K562 (cell line): Measurements from ENCODE around the gene C16orf90. TPM values are rescaled to one million over a fixed set of nuclear protein-coding genes. Genes with fewer than 3 reads are reported as not detected.

ENCODE experiments used
- ATAC-seq: fragments of 200-7000 bp; cut with Tn5 transposase; 3 replicates; pipeline ENCODE4 v1.9.1; 2020; ENCODE audit warnings: moderate library complexity
- BruUV-seq: library from RNA; stranded (reverse); fragments of 400-500 nt; replicated peaks from 2 replicates; lab custom pipeline; 2021; lab: Mats Ljungman, UMichigan
- CTCF ChIA-PET: fragments of 300-600 bp; formaldehyde crosslinking; extraction: SDS; loops from one replicate; lab custom pipeline; 2021; ENCODE audit warnings: low intra/inter-chr PET ratio; lab: Yijun Ruan, JAX
- POLR2A ChIA-PET: fragments of 300-600, 350-650 bp; sonication (Branson Sonifier 250); formaldehyde crosslinking; extraction: SDS; loops from one replicate; lab custom pipeline; 2021; ENCODE audit warnings: antibody characterized with exemption, inconsistent platforms; lab: Yijun Ruan, JAX
- DNase-seq, 4 experiments: peaks; one replicate each; pipeline versions ENCODE4 v3.0.0 to v3.0.0-alpha.2; 2011 to 2018; ENCODE audit warnings: low spot score in 3 of 4, mixed read lengths in 3 of 4; ENCODE audit errors: extremely low read depth in 1 of 4
- FAIRE-seq: peaks from 2 replicates; lab custom pipeline; 2011; peaks lifted over from hg19 to GRCh38; lab: Jason Lieb, UNC
- H2AFZ ChIP-seq: 2 replicates; pipeline ENCODE4 v1.6.0; 2011; ENCODE audit warnings: low read depth, low read length, control low read depth, inconsistent platforms
- H3K27ac ChIP-seq: fragments of 200-600 bp; 3 replicates; pipeline ENCODE4 v1.8.0; 2011; ENCODE audit warnings: low read depth, mild to moderate bottlenecking, control low read depth, inconsistent platforms, low read length, moderate library complexity, mixed read lengths; ENCODE audit errors: extremely low read depth
- H3K27me3 ChIP-seq, 2 experiments: fragments of 300-600 bp in 1 of 2; 2 replicates in 1 of 2; 3 replicates in 1 of 2; pipeline versions ENCODE4 v1.6.0 to v1.8.0; 2011; ENCODE audit warnings: inconsistent platforms in 2 of 2, low read length in 2 of 2, mild to moderate bottlenecking in 1 of 2, mixed read lengths in 1 of 2, moderate library complexity in 1 of 2; ENCODE audit not compliant: control insufficient read depth in 2 of 2, insufficient read depth in 2 of 2
- H3K36me3 ChIP-seq: fragments of 300-600 bp; 3 replicates; pipeline ENCODE4 v1.8.0; 2011; ENCODE audit warnings: mild to moderate bottlenecking, low read length, inconsistent platforms; ENCODE audit not compliant: control insufficient read depth, insufficient read depth
- H3K4me1 ChIP-seq, 2 experiments: fragments of 200-600 bp in 1 of 2; replicated peaks in 1 of 2; 2 replicates in 1 of 2; 3 replicates in 1 of 2; pipeline versions ENCODE4 v1.5.1 to v1.8.0; 2011; ENCODE audit warnings: inconsistent platforms in 2 of 2, low read length in 2 of 2, mild to moderate bottlenecking in 1 of 2, mixed read lengths in 1 of 2, moderate library complexity in 1 of 2; ENCODE audit not compliant: control insufficient read depth in 2 of 2, insufficient read depth in 2 of 2
- H3K4me2 ChIP-seq: 2 replicates; pipeline ENCODE4 v1.6.1; 2011; ENCODE audit warnings: low read length, control low read depth, inconsistent platforms, mixed read lengths; ENCODE audit not compliant: insufficient read depth
- H3K4me3 ChIP-seq: fragments of 200-600 bp; sonication (generic), shearing (Covaris generic); 2 replicates; pipeline ENCODE4 v1.5.1; 2016; ENCODE audit warnings: control low read depth, inconsistent platforms
- H3K79me2 ChIP-seq: fragments of 200-600 bp; 3 replicates; pipeline ENCODE4 v1.8.0; 2011; ENCODE audit warnings: low read length, inconsistent platforms; ENCODE audit not compliant: control insufficient read depth, insufficient read depth
- H3K9ac ChIP-seq, 2 experiments: 2 replicates each; pipeline versions ENCODE4 v1.6.0 to v1.6.1; 2011; ENCODE audit warnings: low read depth in 2 of 2, low read length in 2 of 2, control low read depth in 1 of 2, inconsistent platforms in 1 of 2, mild to moderate bottlenecking in 1 of 2, mixed read lengths in 1 of 2; ENCODE audit not compliant: insufficient read depth in 1 of 2
- H3K9me1 ChIP-seq: one replicate; pipeline ENCODE4 v1.6.0; 2011; ENCODE audit warnings: inconsistent platforms, mild to moderate bottlenecking, low read length, moderate library complexity; ENCODE audit not compliant: control insufficient read depth, insufficient read depth
- H3K9me3 ChIP-seq: replicated peaks from 2 replicates; pipeline ENCODE4 v1.5.1; 2011; ENCODE audit warnings: low read depth, low read length, inconsistent platforms; ENCODE audit not compliant: control insufficient read depth, insufficient read depth
- H4K20me1 ChIP-seq: replicated peaks from 2 replicates; pipeline ENCODE4 v1.6.1; 2011; ENCODE audit warnings: low read length, inconsistent platforms, mixed read lengths; ENCODE audit not compliant: control insufficient read depth, insufficient read depth
- ETV1 ChIP-seq: fragments of 450-650 bp; conservative IDR thresholded peaks from 2 replicates; pipeline ENCODE4 v1.6.1; 2016; ENCODE audit warnings: missing genetic modification characterization, control low read depth, low read depth, missing compliant biosample characterization
- HDAC6 ChIP-seq: IDR thresholded peaks from 2 replicates; pipeline ENCODE4 v1.6.1; 2012; ENCODE audit warnings: low read depth, mild to moderate bottlenecking, control low read depth, inconsistent platforms, low read length, moderate library complexity
- HOMEZ ChIP-seq: fragments of 250-450 bp; sonication (Bioruptor Pico); IDR thresholded peaks from 2 replicates; pipeline ENCODE4 v1.4.0; 2020; ENCODE audit warnings: mild to moderate bottlenecking, moderate library complexity
- PYGO2 ChIP-seq: fragments of 450-650 bp; IDR thresholded peaks from 2 replicates; pipeline ENCODE4 v1.6.1; 2016; ENCODE audit warnings: mild to moderate bottlenecking, missing genetic modification characterization, moderate library complexity, missing compliant biosample characterization
- WGBS: fragments of 100-300 bp; shearing (Covaris generic); methylation state at CpG from one replicate; pipeline ENCODE4 v1.1.6; 2016; ENCODE audit warnings: low coverage, mixed read lengths; ENCODE audit not compliant: insufficient coverage; ENCODE audit errors: missing lambda C conversion rate; 5-methylcytosine and 5-hydroxymethylcytosine counted together
- in situ Hi-C: fragments of 300-500 bp; cut with MboI; formaldehyde crosslinking; loops from 4 replicates; pipeline ENCODE4 v1.15.0; 2018; ENCODE audit warnings: inconsistent platforms, mixed read lengths
- intact Hi-C: fragments of 100-400 bp; cut with micrococcal nuclease; formaldehyde crosslinking; loops from 2 replicates; pipeline ENCODE4 v1.14.2; 2022
- polyA plus RNA-seq, 8 experiments: library from polyadenylated mRNA; depleted of rRNA in 4 of 8; stranded (reverse) in 5 of 8; unstranded in 3 of 8; fragments of >200 nt; fragmentation: Nextera tagmentation in 2 of 8; fragmentation: Illumina TruSeq in 1 of 8; extraction: Ambion mirVana in 2 of 8; extraction: Trizol in 1 of 8; gene quantifications; 2 replicates each; pipeline versions ENCODE4 v1.2.1 to v1.2.3, GENCODE V29; 2011 to 2014; ENCODE audit warnings: inconsistent platforms in 1 of 8, missing spikeins in 1 of 8
- total RNA-seq, 7 experiments: library from RNA; depleted of rRNA in 6 of 7; stranded (reverse); fragments of >200 nt in 6 of 7; fragmentation: Illumina TruSeq in 2 of 7; extraction: Trizol in 2 of 7; gene quantifications; 2 replicates each; pipeline versions ENCODE4 v1.2.1 to v1.2.3, GENCODE V29; 2011 to 2021; ENCODE audit warnings: low replicate concordance in 1 of 7

C16orf90 gene
- total and polyA plus RNA-seq, 9 of the 15 experiments (the other 6 are each of a cell fraction or from before 2014, with no cell fraction given): not detected

- TF ChIP-seq ETV1 (tag): no peak
Measured at GRCh38 chr16:3525951-3526350, 30.7 kb upstream of the C16orf90 start (continued).

GRCh38 chr16:3523281-3523680 is 28.0 kb upstream of the C16orf90 start:
- Histone ChIP-seq H3K9me1 (no peaks in the 10 kb centered on the region), H3K36me3 (peaks cover 5% of the 10 kb centered on the region; the same call in 1 of the 3 replicates), H3K4me3 (no peak overlapping the region), H3K27me3 (no peaks in the 10 kb centered on the region), H4K20me1 (no peaks in the 10 kb centered on the region), H3K4me2 (no peak overlapping the region), H3K79me2 (no peaks in the 10 kb centered on the region), H3K4me1 (0 out of 5 replicates have a peak, but pooled peaks cover 0 to 3% of the 10 kb centered on the region in 2 experiments), H3K9me3 (no peaks in the 10 kb centered on the region), H2AFZ (no peak overlapping the region), H3K9ac (no peak overlapping the region), H3K27ac (no peak overlapping the region)
- intact Hi-C loops (no loop called here), in situ Hi-C loops (no loop called here)
- CTCF ChIA-PET: no interaction called here
- DNase-seq: no peak
- no peak for ATAC-seq
- no peak for TF ChIP-seq HDAC6
- no TSS peak for BruUV-seq
- whole genome bisulfite sequencing: 64% methylated on average over 3 of the region's 3 CpGs
- no peak for FAIRE-seq
- POLR2A ChIA-PET: interaction anchor here (0.6 to 2.3 kb wide), 3 partner anchors 14 to 329 kb away, joined by 3 to 4 read pairs (median 4); no protein-coding TSS in a partner anchor

GRCh38 chr16:3520841-3521240 is 25.6 kb upstream of the C16orf90 start:
- BruUV-seq: no TSS peak
- Histone ChIP-seq H3K79me2 (no peaks in the 10 kb centered on the region), H3K4me3 (no peak overlapping the region), H3K27me3 (no peaks in the 10 kb centered on the region), H3K27ac (no peak overlapping the region), H4K20me1 (no peaks in the 10 kb centered on the region), H2AFZ (no peak overlapping the region), H3K9me1 (no peaks in the 10 kb centered on the region), H3K36me3 (peaks cover 7% of the 10 kb centered on the region; the same call in 1 of the 3 replicates), H3K4me1 (0 out of 5 replicates have a peak, but pooled peaks cover 0 to 3% of the 10 kb centered on the region in 2 experiments), H3K4me2 (no peak overlapping the region), H3K9me3 (no peaks in the 10 kb centered on the region), H3K9ac (peak overlapping the region in 1 of 2 experiments; percentile 20; a peak in 1 of 4 replicates)
- ChIA-PET POLR2A (no interaction called here), CTCF (interaction anchor here (0.7 kb wide), 1 partner anchor 496 kb away, joined by 3 read pairs; no protein-coding TSS in a partner anchor)
- ATAC-seq (peak; percentile 47; the same call in 2 of the 3 replicates), DNase-seq (no peak), FAIRE-seq (no peak)
- TF ChIP-seq PYGO2: no peak
- no peak for TF ChIP-seq HOMEZ (CRISPR knock-in tag)
- intact Hi-C loops: no loop called here
- in situ Hi-C loops: no loop called here
- 50% methylated on average over 7 of the region's 8 CpGs for WGBS
